HepG2 (cell line): ENCODE data around the gene RALB. TPM values are rescaled to one million over a fixed set of nuclear protein-coding genes. Genes with fewer than 3 reads are reported as not detected.

ENCODE experiments used
- ATAC-seq: fragments of 200-7000 bp; cut with Tn5 transposase; 3 replicates; pipeline ENCODE4 v1.9.1; 2020; ENCODE audit warnings: mild to moderate bottlenecking, moderate library complexity
- BruUV-seq: library from RNA; stranded (reverse); fragments of 400-500 nt; replicated peaks from 2 replicates; lab custom pipeline; 2021; lab: Mats Ljungman, UMichigan
- CTCF ChIA-PET: fragments of 300-600 bp; formaldehyde crosslinking; extraction: SDS; loops from one replicate; lab custom pipeline; 2021; ENCODE audit warnings: low total read pairs, inconsistent platforms, low intra/inter-chr PET ratio; lab: Yijun Ruan, JAX
- POLR2A ChIA-PET: fragments of 350-600 bp; sonication (Branson Sonifier 250); formaldehyde crosslinking; loops from one replicate; lab custom pipeline; 2020; ENCODE audit warnings: antibody characterized with exemption, inconsistent platforms; lab: Yijun Ruan, JAX
- DNase-seq: peaks from one replicate; pipeline ENCODE4 v3.0.0-alpha.2; 2015; ENCODE audit warnings: low spot score
- FAIRE-seq: peaks from 3 replicates; lab custom pipeline; 2011; peaks lifted over from hg19 to GRCh38; lab: Jason Lieb, UNC
- H2AFZ ChIP-seq: one replicate; pipeline ENCODE4 v1.6.1; 2011; ENCODE audit warnings: low read length, inconsistent platforms
- H3K27ac ChIP-seq: fragments of 300-600 bp; 3 replicates; pipeline ENCODE4 v1.8.0; 2011; ENCODE audit warnings: mixed run types, mild to moderate bottlenecking, mixed read lengths, low read length, inconsistent platforms; ENCODE audit not compliant: insufficient read depth; ENCODE audit errors: extremely low read length
- H3K27me3 ChIP-seq, 2 experiments: fragments of 200-600 bp in 1 of 2; 2 replicates in 1 of 2; 3 replicates in 1 of 2; pipeline versions ENCODE4 v1.6.0 to v1.8.0; 2011; ENCODE audit warnings: low read length in 2 of 2, mild to moderate bottlenecking in 2 of 2, moderate library complexity in 2 of 2, inconsistent platforms in 1 of 2; ENCODE audit not compliant: insufficient read depth in 2 of 2, control insufficient read depth in 1 of 2
- H3K36me3 ChIP-seq, 2 experiments: fragments of 200-600 bp in 1 of 2; replicated peaks in 1 of 2; 2 replicates in 1 of 2; 3 replicates in 1 of 2; pipeline versions ENCODE4 v1.5.1 to v1.8.0; 2011; ENCODE audit warnings: low read length in 2 of 2, inconsistent platforms in 1 of 2; ENCODE audit not compliant: insufficient read depth in 2 of 2, control insufficient read depth in 1 of 2
- H3K4me1 ChIP-seq: 2 replicates; pipeline ENCODE4 v1.5.1; 2012; ENCODE audit warnings: low read length, inconsistent platforms; ENCODE audit not compliant: insufficient read depth
- H3K4me2 ChIP-seq: 2 replicates; pipeline ENCODE4 v1.6.0; 2011; ENCODE audit warnings: low read depth, low read length, inconsistent platforms
- H3K4me3 ChIP-seq, 3 experiments: fragments of 200-600 bp in 1 of 3; sonication (generic), shearing (Covaris generic) in 1 of 3; replicated peaks in 1 of 3; 2 replicates each; pipeline ENCODE4 v1.5.1; 2011 to 2016; ENCODE audit warnings: low read length in 3 of 3, inconsistent platforms in 2 of 3, low read depth in 2 of 3, mild to moderate bottlenecking in 2 of 3, control low read depth in 1 of 3, mixed read lengths in 1 of 3; ENCODE audit not compliant: insufficient read depth in 1 of 3
- H3K79me2 ChIP-seq: one replicate; pipeline ENCODE4 v1.6.1; 2011; ENCODE audit warnings: low read length, inconsistent platforms; ENCODE audit not compliant: insufficient read depth
- H3K9ac ChIP-seq: 2 replicates; pipeline ENCODE4 v1.6.0; 2011; ENCODE audit warnings: mild to moderate bottlenecking, low read depth, low read length, inconsistent platforms; ENCODE audit not compliant: insufficient read depth
- H3K9me3 ChIP-seq: 2 replicates; pipeline ENCODE4 v1.5.1; 2012; ENCODE audit warnings: mild to moderate bottlenecking, low read length
- H4K20me1 ChIP-seq: 2 replicates; pipeline ENCODE4 v1.6.0; 2011; ENCODE audit warnings: inconsistent platforms, mild to moderate bottlenecking, low read length, moderate library complexity; ENCODE audit not compliant: insufficient read depth
- AGO2 ChIP-seq: fragments of 200-400 bp; formaldehyde crosslinking; optimal IDR thresholded peaks from 2 replicates; pipeline ENCODE3; 2017; ENCODE audit warnings: mild to moderate bottlenecking, low read depth, low read length, moderate library complexity
- CREB1 ChIP-seq, 2 experiments: fragments of 450-650 bp in 1 of 2; IDR thresholded peaks; 2 replicates each; pipeline ENCODE4 v1.6.1; 2016 to 2017; ENCODE audit warnings: control low read depth in 1 of 2, mild to moderate bottlenecking in 1 of 2, missing compliant biosample characterization in 1 of 2, missing genetic modification characterization in 1 of 2
- GTF3A ChIP-seq: sonication (generic); formaldehyde crosslinking; conservative IDR thresholded peaks from 2 replicates; pipeline ENCODE4 v1.4.0; 2020; ENCODE audit warnings: mild to moderate bottlenecking, missing genetic modification reagents
- HOXA3 ChIP-seq: sonication (generic); formaldehyde crosslinking; IDR thresholded peaks from 2 replicates; pipeline ENCODE4 v1.5.0; 2020; ENCODE audit warnings: missing genetic modification reagents
- NFIC ChIP-seq: IDR thresholded peaks from 2 replicates; pipeline ENCODE4 v1.6.1; 2012; ENCODE audit warnings: mild to moderate bottlenecking, low read length, inconsistent platforms
- SRSF1 ChIP-seq: fragments of 200-400 bp; formaldehyde crosslinking; optimal IDR thresholded peaks from 2 replicates; pipeline ENCODE3; 2017; ENCODE audit warnings: mild to moderate bottlenecking, low read depth, low read length, moderate library complexity
- SRSF9 ChIP-seq: fragments of 200-400 bp; formaldehyde crosslinking; IDR thresholded peaks from 2 replicates; pipeline ENCODE4 v1.6.1; 2018; ENCODE audit warnings: borderline replicate concordance, mild to moderate bottlenecking, low read depth, low read length; ENCODE audit not compliant: insufficient read depth, poor library complexity, severe bottlenecking
- ZFAT ChIP-seq: sonication (generic); formaldehyde crosslinking; conservative IDR thresholded peaks from 2 replicates; pipeline ENCODE4 v1.8.1; 2023; ENCODE audit warnings: missing genetic modification reagents, inconsistent platforms
- ZNF577 ChIP-seq: sonication (generic); formaldehyde crosslinking; IDR thresholded peaks from 2 replicates; pipeline ENCODE4 v1.4.0; 2020; ENCODE audit warnings: mild to moderate bottlenecking, low read depth, missing genetic modification reagents, borderline replicate concordance
- ZNF670 ChIP-seq: sonication (generic); formaldehyde crosslinking; IDR thresholded peaks from 2 replicates; pipeline ENCODE4 v1.8.0; 2022; ENCODE audit warnings: mild to moderate bottlenecking, missing genetic modification reagents, borderline replicate concordance
- WGBS: methylation state at CpG from one replicate; pipeline ENCODE4 v1.1.6; 2017; ENCODE audit warnings: low lambda C conversion rate; 5-methylcytosine and 5-hydroxymethylcytosine counted together
- in situ Hi-C: cut with HindIII; loops from 2 replicates; pipeline ENCODE4 v1.10.0; 2017; ENCODE audit warnings: low pct_unique_long_range_greater_than_20kb; ENCODE audit not compliant: extremely low pct_ligation_motif_present
- intact Hi-C: fragments of 100-400 bp; cut with micrococcal nuclease; formaldehyde crosslinking; loops from one replicate; pipeline ENCODE4 v1.10.0; 2022; ENCODE audit not compliant: unreplicated experiment
- polyA plus RNA-seq, 8 experiments: library from polyadenylated mRNA; depleted of rRNA in 3 of 8; stranded (reverse) in 7 of 8; unstranded in 1 of 8; fragments of >200 nt; fragmentation: Illumina TruSeq in 4 of 8; extraction: Trizol in 4 of 8; gene quantifications; 2 replicates each; pipeline versions ENCODE4 v1.2.1 to v1.2.3, GENCODE V29; 2011 to 2016; ENCODE audit warnings: low read depth in 4 of 8, missing spikeins in 1 of 8, mixed read lengths in 1 of 8; ENCODE audit not compliant: insufficient read depth in 1 of 8
- total RNA-seq, 5 experiments: library from RNA; depleted of rRNA; stranded (reverse); fragments of >200 nt; fragmentation: Illumina TruSeq; extraction: Trizol; gene quantifications; 2 replicates each; pipeline ENCODE4 v1.2.3, GENCODE V29; 2016; ENCODE audit warnings: low read depth in 1 of 5
- TF ChIP-seq, protein P1 (sequence below): sonication (generic); formaldehyde crosslinking; IDR thresholded peaks from 2 replicates; pipeline ENCODE4 v1.9.0; 2022; ENCODE audit warnings: missing genetic modification reagents, mild to moderate bottlenecking, borderline replicate concordance

RALB gene
- total and polyA plus RNA-seq, 2 of the 13 experiments (the other 11 are each of a cell fraction or from before 2014, with no cell fraction given) = 37.8 to 43.2 TPM

- Histone ChIP-seq H2AFZ (no peak overlapping the region), H3K79me2 (no peaks in the 10 kb centered on the region), H3K27me3 (peaks cover 36 to 90% of the 10 kb centered on the region in 2 experiments), H4K20me1 (no peaks in the 10 kb centered on the region), H3K4me2 (no peak overlapping the region), H3K4me3 (no peak overlapping the region), H3K9ac (no peak overlapping the region), H3K27ac (no peak overlapping the region), H3K9me3 (no peaks in the 10 kb centered on the region), H3K36me3 (no peaks in the 10 kb centered on the region), H3K4me1 (peaks cover 25% of the 10 kb centered on the region)
- ChIA-PET CTCF (no interaction called here), POLR2A (no interaction called here)
- FAIRE-seq (no peak), ATAC-seq (no peak), DNase-seq (no peak)
- in situ Hi-C loops = loop anchor here (10.0 kb wide), 1 partner anchor 113 kb away; no protein-coding TSS in a partner anchor
- 41% methylated on average over 8 of the region's 8 CpGs for WGBS
- intact Hi-C loops = loop anchor here (10.0 kb wide), 1 partner anchor 357 kb away; no protein-coding TSS in a partner anchor
- BruUV-seq = no TSS peak
- no peak for TF ChIP-seq ZNF670 (CRISPR knock-in tag)
- TF ChIP-seq, protein P1, sequence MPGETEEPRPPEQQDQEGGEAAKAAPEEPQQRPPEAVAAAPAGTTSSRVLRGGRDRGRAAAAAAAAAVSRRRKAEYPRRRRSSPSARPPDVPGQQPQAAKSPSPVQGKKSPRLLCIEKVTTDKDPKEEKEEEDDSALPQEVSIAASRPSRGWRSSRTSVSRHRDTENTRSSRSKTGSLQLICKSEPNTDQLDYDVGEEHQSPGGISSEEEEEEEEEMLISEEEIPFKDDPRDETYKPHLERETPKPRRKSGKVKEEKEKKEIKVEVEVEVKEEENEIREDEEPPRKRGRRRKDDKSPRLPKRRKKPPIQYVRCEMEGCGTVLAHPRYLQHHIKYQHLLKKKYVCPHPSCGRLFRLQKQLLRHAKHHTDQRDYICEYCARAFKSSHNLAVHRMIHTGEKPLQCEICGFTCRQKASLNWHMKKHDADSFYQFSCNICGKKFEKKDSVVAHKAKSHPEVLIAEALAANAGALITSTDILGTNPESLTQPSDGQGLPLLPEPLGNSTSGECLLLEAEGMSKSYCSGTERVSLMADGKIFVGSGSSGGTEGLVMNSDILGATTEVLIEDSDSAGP (CRISPR knock-in tag) = no peak
- TF ChIP-seq SRSF1 = no peak
- TF ChIP-seq HOXA3 (CRISPR knock-in tag) = no peak
- no peak for TF ChIP-seq NFIC
- TF ChIP-seq CREB1 (IDR thresholded peaks at IDR 0.05) = no peak
- no peak for TF ChIP-seq CREB1 (CRISPR knock-in tag; IDR thresholded peaks at IDR 0.05)
- TF ChIP-seq ZFAT (CRISPR knock-in tag) = no peak
- TF ChIP-seq SRSF9 = no peak
- no peak for TF ChIP-seq GTF3A (CRISPR knock-in tag)
- TF ChIP-seq ZNF577 (CRISPR knock-in tag) = no peak
- TF ChIP-seq AGO2 = no peak
These were observed 65.3 kb downstream of the RALB start for GRCh38 chr2:120317916-120318315.
